Activated CD8-positive, alpha-beta memory T cell treated with anti-CD3 and anti-CD28 coated beads, Interleukin-2, amount 10 ng/mL, durations not matched to agents 7 days and 5 days (primary cell): ENCODE measurements around the gene PRDM5. TPM values are rescaled to one million over a fixed set of nuclear protein-coding genes. Genes with fewer than 3 reads are reported as not detected.

Experiments used
- ATAC-seq: fragments of 150-1000 bp; cut with Tn5 transposase; one replicate; pipeline ENCODE4 v1.10.0; 2021; ENCODE audit warnings: moderate library complexity
- CTCF ChIA-PET: fragments of 350-600 bp; sonication (Branson Sonifier 250); formaldehyde crosslinking; loops from one replicate; lab custom pipeline; 2021; ENCODE audit warnings: antibody characterized with exemption; lab: Charles Lee
- DNase-seq: peaks from one replicate; pipeline ENCODE4 v3.0.0-alpha.2; 2020
- H3K27ac Mint-ChIP-seq: one replicate; pipeline ENCODE4 v1.8.0; 2021; ENCODE audit warnings: mild to moderate bottlenecking, mixed read lengths
- H3K27me3 Mint-ChIP-seq: one replicate; pipeline ENCODE4 v1.8.0; 2021; ENCODE audit warnings: mixed read lengths
- H3K36me3 Mint-ChIP-seq: one replicate; pipeline ENCODE4 v1.8.0; 2021; ENCODE audit warnings: mild to moderate bottlenecking, mixed read lengths
- H3K4me1 Mint-ChIP-seq: one replicate; pipeline ENCODE4 v1.8.0; 2021; ENCODE audit warnings: mixed read lengths
- H3K4me3 Mint-ChIP-seq: one replicate; pipeline ENCODE4 v1.8.0; 2021; ENCODE audit warnings: mild to moderate bottlenecking, moderate library complexity, mixed read lengths
- H3K9me3 Mint-ChIP-seq: one replicate; pipeline ENCODE4 v1.8.0; 2022; ENCODE audit warnings: low read depth, mixed read lengths
- total RNA-seq, 2 experiments: library from RNA; stranded (reverse); gene quantifications; one replicate each; pipeline ENCODE4 v1.2.3, GENCODE V29; 2021

Gene PRDM5
- total RNA-seq, 2 experiments from 2014 or later = 1.2 TPM; not detected in 1

DNA sequence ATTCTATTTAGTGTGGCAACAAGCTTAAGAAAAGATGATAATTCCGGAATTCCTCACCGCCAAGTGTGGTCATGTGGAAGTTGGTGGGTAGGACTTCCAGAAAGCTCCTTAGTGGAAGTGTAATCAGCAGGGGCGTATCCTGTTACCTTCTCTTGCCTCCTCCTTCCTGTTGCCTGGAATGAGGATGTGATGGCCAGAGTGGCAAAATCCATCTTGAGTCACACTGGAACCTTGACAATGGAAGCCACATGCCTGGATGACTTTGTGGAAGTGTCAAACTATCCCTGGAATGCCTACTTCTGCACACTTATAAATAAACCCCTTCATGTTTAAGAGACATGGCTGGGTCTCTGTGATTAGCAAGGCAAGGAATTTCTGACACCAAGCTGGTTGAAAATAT is 191.0 kb downstream of the PRDM5 start:
- no peaks in the 10 kb centered on the region for H3K36me3 Mint-ChIP-seq
- no peaks in the 10 kb centered on the region for H3K9me3 Mint-ChIP-seq
- no peak overlapping the region for H3K4me3 Mint-ChIP-seq
- H3K4me1 Mint-ChIP-seq = no peaks in the 10 kb centered on the region
- ATAC-seq (no peak), DNase-seq (no peak)
- CTCF ChIA-PET = no interaction called here
- no peak overlapping the region for H3K27ac Mint-ChIP-seq
- no peaks in the 10 kb centered on the region for H3K27me3 Mint-ChIP-seq

DNA sequence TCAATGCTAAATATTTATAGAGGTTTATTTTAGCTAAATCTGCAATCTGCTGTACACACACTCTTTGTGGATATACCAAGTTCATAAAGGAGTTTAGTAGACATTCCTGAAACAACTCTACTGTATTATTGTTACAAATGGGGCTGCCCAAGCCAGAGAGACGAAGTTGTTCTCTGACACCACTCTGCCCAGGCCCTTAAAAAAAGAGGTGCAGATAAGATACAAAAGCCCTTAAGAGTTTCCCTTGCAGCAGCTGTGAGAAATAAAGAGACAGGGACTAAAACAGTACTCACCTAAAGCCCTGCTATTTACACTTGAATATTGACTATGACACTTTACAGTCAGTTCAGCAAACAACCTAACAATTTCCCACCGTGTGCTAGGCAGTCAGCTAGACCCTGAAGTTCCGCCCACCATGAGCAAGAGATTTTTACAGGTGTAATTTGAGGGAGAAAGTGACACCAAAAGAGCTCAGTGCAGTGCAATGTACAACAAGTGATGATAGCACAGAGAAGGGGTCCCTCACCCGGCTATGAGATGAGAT is 191.7 kb downstream of the PRDM5 start:
- no peaks in the 10 kb centered on the region for H3K36me3 Mint-ChIP-seq
- H3K27ac Mint-ChIP-seq = no peak overlapping the region
- no peaks in the 10 kb centered on the region for H3K9me3 Mint-ChIP-seq
- DNase-seq (no peak), ATAC-seq (no peak)
- H3K4me3 Mint-ChIP-seq = no peak overlapping the region
- no peaks in the 10 kb centered on the region for H3K4me1 Mint-ChIP-seq
- no peaks in the 10 kb centered on the region for H3K27me3 Mint-ChIP-seq
- CTCF ChIA-PET = interaction anchor here (1.0 kb wide), 1 partner anchor 9 kb away, joined by 3 read pairs; no protein-coding TSS in a partner anchor

DNA sequence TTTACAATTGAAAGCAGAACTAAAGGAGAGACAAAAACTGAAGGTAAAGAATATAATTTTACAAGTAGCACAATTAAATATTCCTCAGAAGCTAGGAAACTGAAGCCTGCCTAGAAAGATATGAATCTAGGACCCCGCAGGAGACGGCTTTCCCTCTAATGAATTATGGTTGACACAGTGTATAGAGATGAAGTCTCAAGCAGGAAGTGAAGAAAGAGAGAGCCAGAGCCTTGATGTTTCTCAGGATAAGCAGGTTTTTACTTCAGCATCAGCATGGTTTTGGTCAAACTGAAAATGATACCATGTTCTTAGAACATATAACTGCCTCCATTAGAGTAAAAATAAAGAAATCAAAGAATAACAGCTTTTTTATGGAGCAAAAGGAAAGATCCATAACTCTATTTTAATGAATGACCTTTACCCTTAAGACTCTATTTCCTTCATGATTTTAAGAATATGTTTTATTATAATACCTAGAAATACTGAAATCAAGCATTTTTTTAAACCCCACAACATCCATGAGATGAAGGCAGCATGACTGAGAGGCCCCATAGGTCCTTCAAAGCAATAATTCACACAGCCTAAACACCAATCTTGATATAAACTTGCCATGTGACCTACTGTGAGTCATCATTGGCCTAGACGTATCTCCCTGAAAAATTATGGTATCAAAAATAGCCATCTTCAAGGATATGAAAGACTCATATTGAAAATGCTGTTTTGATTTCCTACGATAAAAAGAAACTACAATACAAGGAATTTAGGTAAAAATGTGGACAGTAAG is 193.4 kb downstream of the PRDM5 start:
- DNase-seq = no peak

DNA sequence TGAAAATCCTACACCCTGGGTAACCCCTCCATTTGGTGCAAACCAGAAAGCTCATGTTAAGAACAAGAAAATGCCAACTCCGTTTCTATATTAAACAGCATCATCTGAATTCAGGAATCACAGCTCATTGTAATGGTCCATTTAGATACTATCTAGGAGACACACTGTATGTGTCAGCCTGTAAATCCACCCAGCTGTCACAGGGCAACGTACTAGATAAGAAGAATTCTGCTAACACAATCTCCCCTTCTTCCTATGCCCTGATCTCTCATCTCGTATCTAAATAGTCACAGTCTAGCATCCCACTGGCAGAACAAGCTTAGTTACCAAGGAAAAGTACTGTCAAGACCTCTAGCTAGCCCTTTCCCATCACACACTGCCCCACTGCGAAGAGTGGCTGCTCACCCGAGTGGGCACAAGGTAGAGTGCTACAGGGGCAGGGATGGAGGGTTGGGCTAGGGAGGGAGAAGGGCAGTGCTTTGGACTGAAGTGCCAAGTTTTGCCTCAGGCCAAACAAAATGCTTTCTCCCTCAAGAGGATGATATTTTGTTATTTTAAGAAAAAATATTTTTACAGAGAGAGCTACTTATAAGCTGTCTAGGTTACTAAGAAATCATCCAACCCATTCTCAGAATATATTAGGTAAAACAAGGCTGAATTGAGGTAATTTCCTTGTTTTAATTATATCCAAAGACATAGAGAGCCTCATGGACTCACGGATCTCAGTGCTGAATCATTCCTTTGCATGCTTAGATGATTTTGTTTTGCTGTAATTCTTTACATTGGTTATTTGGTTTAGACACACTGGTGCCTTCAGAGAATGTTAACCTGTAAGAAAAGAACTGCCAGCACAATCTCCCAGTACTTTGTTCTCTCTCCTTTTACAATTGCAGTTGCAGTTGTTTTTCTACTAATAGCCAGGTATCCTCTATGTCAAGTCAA is 196.6 kb downstream of the PRDM5 start:
- CTCF ChIA-PET = interaction anchor here (1.1 kb wide), 1 partner anchor 582 kb away, joined by 3 read pairs; no protein-coding TSS in a partner anchor
- ATAC-seq = no peak
- no peaks in the 10 kb centered on the region for H3K4me1 Mint-ChIP-seq
- H3K27me3 Mint-ChIP-seq = no peaks in the 10 kb centered on the region
- no peaks in the 10 kb centered on the region for H3K9me3 Mint-ChIP-seq
- DNase-seq = no peak
- no peak overlapping the region for H3K27ac Mint-ChIP-seq
- H3K36me3 Mint-ChIP-seq = no peaks in the 10 kb centered on the region
- H3K4me3 Mint-ChIP-seq = no peak overlapping the region

More for the DNA sequence above, 193.4 kb downstream of the PRDM5 start:
- Mint-ChIP-seq H3K4me3 (no peak overlapping the region), H3K27ac (no peak overlapping the region), H3K27me3 (no peaks in the 10 kb centered on the region), H3K36me3 (no peaks in the 10 kb centered on the region), H3K9me3 (no peaks in the 10 kb centered on the region), H3K4me1 (no peaks in the 10 kb centered on the region)
- ATAC-seq = no peak
- CTCF ChIA-PET = no interaction called here

- ATAC-seq (no peak), DNase-seq (no peak)
- no peaks in the 10 kb centered on the region for H3K4me1 Mint-ChIP-seq
- CTCF ChIA-PET = no interaction called here
- no peak overlapping the region for H3K4me3 Mint-ChIP-seq
- H3K9me3 Mint-ChIP-seq = no peaks in the 10 kb centered on the region
- H3K36me3 Mint-ChIP-seq = no peaks in the 10 kb centered on the region
- no peaks in the 10 kb centered on the region for H3K27me3 Mint-ChIP-seq
- H3K27ac Mint-ChIP-seq = no peak overlapping the region
Observed at GRCh38 chr4:120724656-120725055, 197.9 kb downstream of the PRDM5 start.

- DNase-seq (no peak), ATAC-seq (no peak)
- no peak overlapping the region for H3K4me3 Mint-ChIP-seq
- H3K9me3 Mint-ChIP-seq = no peaks in the 10 kb centered on the region
- H3K36me3 Mint-ChIP-seq = no peaks in the 10 kb centered on the region
- CTCF ChIA-PET = no interaction called here
- no peaks in the 10 kb centered on the region for H3K27me3 Mint-ChIP-seq
- no peak overlapping the region for H3K27ac Mint-ChIP-seq
- no peaks in the 10 kb centered on the region for H3K4me1 Mint-ChIP-seq
Observed at GRCh38 chr4:120723986-120724385, 198.5 kb downstream of the PRDM5 start.

GRCh38 chr4:120723105-120723504 is 199.4 kb downstream of the PRDM5 start:
- H3K4me1 Mint-ChIP-seq = no peaks in the 10 kb centered on the region
- H3K4me3 Mint-ChIP-seq = no peak overlapping the region
- no peak overlapping the region for H3K27ac Mint-ChIP-seq
- CTCF ChIA-PET = no interaction called here
- no peaks in the 10 kb centered on the region for H3K9me3 Mint-ChIP-seq
- ATAC-seq (no peak), DNase-seq (no peak)
- H3K27me3 Mint-ChIP-seq = peaks cover 3% of the 10 kb centered on the region
- no peaks in the 10 kb centered on the region for H3K36me3 Mint-ChIP-seq

GRCh38 chr4:120722655-120723054 is 199.9 kb downstream of the PRDM5 start:
- CTCF ChIA-PET = no interaction called here
- H3K27me3 Mint-ChIP-seq = peaks cover 6% of the 10 kb centered on the region
- ATAC-seq (no peak), DNase-seq (no peak)
- H3K4me1 Mint-ChIP-seq = no peaks in the 10 kb centered on the region
- no peaks in the 10 kb centered on the region for H3K9me3 Mint-ChIP-seq
- no peaks in the 10 kb centered on the region for H3K36me3 Mint-ChIP-seq
- no peak overlapping the region for H3K4me3 Mint-ChIP-seq
- H3K27ac Mint-ChIP-seq = no peak overlapping the region

DNA sequence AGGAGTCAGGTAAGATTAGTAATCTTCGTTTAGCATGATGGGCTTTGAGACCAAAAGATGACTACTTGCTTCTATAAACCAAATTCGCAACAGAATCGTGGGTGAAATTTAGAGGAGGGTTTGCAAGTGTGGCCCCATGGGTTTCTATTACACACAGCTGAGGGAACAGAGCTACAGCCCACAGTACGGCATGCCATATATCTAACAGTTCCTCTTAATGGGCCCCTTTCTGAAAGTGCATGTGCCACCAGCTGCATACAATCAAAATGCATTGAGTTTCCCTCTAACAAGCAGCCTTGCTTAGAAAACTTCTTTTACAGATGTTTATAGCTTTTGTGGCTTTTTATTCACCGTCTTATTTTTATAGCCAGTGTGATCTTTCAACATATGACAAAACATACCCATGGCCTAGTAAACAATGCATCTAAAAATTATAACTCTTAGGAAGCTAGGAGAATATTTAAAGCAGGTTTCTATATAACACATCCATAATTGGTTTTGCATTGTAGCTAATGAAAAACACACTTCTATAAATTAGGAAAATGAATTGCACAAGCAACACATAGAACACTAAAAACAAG is 202.1 kb downstream of the PRDM5 start:
- DNase-seq (no peak), ATAC-seq (no peak)
- Mint-ChIP-seq H3K9me3 (no peaks in the 10 kb centered on the region), H3K27ac (no peak overlapping the region), H3K36me3 (no peaks in the 10 kb centered on the region), H3K4me3 (no peak overlapping the region), H3K4me1 (no peaks in the 10 kb centered on the region), H3K27me3 (peaks cover 13% of the 10 kb centered on the region)
- CTCF ChIA-PET = interaction anchor here (1.4 kb wide), 1 partner anchor 124 kb away, joined by 3 read pairs; no protein-coding TSS in a partner anchor

- no peaks in the 10 kb centered on the region for H3K9me3 Mint-ChIP-seq
- peaks cover 21% of the 10 kb centered on the region for H3K27me3 Mint-ChIP-seq
- CTCF ChIA-PET = no interaction called here
- no peaks in the 10 kb centered on the region for H3K36me3 Mint-ChIP-seq
- no peak overlapping the region for H3K27ac Mint-ChIP-seq
- ATAC-seq (peak; percentile 65), DNase-seq (no peak)
- H3K4me1 Mint-ChIP-seq = no peaks in the 10 kb centered on the region
- H3K4me3 Mint-ChIP-seq = no peak overlapping the region
Observed at GRCh38 chr4:120718979-120719566, 203.5 kb downstream of the PRDM5 start.

DNA sequence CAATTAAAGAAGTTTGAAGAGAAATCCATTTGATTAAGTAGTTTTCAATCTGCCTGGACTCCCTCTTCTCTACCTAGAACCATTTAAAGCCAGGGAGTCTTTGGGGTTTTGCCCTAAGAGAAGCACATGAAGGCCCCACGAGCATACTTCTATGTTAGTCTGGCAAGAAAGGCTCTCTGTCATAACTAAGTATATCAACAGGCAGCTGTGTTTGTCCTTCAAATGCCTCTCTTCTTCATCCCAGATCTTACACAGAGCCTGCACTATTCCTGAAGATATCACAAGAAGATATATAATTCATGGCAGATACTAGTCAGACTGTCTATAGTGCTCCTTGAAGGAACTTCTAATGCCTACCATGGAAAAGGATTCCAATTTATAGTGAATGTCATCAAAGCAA is 206.2 kb downstream of the PRDM5 start:
- H3K27me3 Mint-ChIP-seq = peaks cover 21% of the 10 kb centered on the region
- H3K4me1 Mint-ChIP-seq = no peaks in the 10 kb centered on the region
- H3K4me3 Mint-ChIP-seq = no peak overlapping the region
- CTCF ChIA-PET = no interaction called here
- ATAC-seq (no peak), DNase-seq (no peak)
- no peak overlapping the region for H3K27ac Mint-ChIP-seq
- H3K36me3 Mint-ChIP-seq = no peaks in the 10 kb centered on the region
- no peaks in the 10 kb centered on the region for H3K9me3 Mint-ChIP-seq

- DNase-seq (no peak), ATAC-seq (no peak)
- Mint-ChIP-seq H3K4me1 (no peaks in the 10 kb centered on the region), H3K4me3 (no peak overlapping the region), H3K36me3 (no peaks in the 10 kb centered on the region), H3K27me3 (peaks cover 21% of the 10 kb centered on the region), H3K9me3 (no peaks in the 10 kb centered on the region), H3K27ac (no peak overlapping the region)
- CTCF ChIA-PET = no interaction called here
Observed at GRCh38 chr4:120714417-120715010, 208.0 kb downstream of the PRDM5 start.
